ENCODE measurements around the gene LGI4.

The LGI4 gene

DNA sequence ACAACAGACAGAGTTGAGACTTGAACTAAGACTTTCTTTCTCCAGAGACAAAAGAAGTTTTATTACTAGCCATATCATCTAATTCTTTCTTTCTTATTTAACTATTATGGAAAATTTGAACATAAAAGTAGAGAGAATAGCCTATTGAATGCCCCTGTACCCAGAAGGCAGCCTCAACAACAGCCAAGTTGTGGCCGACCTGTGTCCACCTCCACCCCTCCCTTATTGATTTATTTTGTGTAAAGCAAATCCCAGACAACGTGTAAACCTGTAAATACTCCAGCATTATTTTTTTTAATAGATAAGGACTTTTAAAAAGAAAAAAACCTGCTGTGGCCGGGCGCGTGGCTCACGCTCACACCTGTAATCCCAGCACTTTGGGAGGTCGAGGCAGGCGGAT, 45.3 kb downstream of the LGI4 start:
- no peak overlapping the region for H3K27ac ChIP-seq
- TF ChIP-seq, protein P1, sequence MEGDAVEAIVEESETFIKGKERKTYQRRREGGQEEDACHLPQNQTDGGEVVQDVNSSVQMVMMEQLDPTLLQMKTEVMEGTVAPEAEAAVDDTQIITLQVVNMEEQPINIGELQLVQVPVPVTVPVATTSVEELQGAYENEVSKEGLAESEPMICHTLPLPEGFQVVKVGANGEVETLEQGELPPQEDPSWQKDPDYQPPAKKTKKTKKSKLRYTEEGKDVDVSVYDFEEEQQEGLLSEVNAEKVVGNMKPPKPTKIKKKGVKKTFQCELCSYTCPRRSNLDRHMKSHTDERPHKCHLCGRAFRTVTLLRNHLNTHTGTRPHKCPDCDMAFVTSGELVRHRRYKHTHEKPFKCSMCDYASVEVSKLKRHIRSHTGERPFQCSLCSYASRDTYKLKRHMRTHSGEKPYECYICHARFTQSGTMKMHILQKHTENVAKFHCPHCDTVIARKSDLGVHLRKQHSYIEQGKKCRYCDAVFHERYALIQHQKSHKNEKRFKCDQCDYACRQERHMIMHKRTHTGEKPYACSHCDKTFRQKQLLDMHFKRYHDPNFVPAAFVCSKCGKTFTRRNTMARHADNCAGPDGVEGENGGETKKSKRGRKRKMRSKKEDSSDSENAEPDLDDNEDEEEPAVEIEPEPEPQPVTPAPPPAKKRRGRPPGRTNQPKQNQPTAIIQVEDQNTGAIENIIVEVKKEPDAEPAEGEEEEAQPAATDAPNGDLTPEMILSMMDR (conservative IDR thresholded peaks at IDR 0.05), result no peak

DNA sequence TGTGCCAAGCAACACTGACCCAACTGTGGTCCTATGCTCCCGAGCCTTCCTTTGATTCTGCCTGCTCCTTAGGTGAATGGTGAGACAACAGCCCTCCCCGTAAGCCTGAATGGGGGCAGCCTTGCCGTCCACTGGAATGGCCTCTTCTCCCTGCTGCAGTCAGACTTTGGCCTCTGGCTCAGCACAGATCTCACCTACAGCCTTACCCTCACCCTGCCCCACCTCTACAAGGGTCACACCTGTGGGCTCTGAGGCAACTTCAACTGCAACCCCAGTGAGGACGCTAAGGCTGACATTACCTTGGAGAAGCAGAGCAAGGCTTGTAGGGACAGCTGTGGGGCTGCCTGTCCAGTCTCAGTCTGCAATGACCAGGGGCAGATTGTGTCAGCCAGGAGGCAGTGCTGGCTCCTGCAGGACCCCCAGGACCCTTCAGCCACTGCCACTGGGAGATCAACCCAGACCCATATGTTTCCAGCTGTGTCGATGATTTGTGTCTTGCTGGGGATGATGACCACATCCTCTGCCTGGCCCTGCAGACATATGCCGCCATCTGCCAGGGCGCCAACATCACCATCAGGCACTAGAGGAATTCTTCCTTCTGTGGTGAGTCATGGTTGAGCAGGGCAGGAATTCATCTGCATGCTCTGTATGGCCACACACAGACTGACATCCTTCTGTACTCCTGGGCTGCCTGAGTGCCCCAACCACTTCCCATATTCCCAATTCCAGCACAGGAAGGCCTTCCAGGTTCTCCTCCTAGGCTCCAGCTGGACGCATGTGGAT, 46.5 kb downstream of the LGI4 start:
- TF ChIP-seq, protein P1 (conservative IDR thresholded peaks at IDR 0.05), result no peak
- no peak overlapping the region for H3K27ac ChIP-seq

DNA sequence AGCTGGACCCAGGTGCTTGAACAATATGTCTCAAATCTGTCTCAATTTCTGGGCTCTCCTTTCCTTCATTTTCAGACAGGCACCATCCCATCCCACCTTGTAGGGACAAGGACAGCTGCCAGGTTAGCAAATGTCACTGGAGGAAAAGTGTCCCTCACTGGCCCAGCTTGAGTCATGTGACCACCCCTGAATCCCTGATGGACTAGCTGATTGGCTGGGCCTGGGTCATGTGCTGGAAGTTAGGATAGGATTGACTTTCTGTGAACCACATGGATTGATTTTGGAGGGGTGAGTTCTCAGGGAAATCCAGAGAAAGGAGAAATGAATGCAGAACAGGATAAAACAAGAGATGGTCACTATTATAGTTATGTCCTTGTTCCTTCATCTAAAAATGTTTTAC, 47.5 kb downstream of the LGI4 start:
- TF ChIP-seq, protein P1 (conservative IDR thresholded peaks at IDR 0.05), result no peak

DNA sequence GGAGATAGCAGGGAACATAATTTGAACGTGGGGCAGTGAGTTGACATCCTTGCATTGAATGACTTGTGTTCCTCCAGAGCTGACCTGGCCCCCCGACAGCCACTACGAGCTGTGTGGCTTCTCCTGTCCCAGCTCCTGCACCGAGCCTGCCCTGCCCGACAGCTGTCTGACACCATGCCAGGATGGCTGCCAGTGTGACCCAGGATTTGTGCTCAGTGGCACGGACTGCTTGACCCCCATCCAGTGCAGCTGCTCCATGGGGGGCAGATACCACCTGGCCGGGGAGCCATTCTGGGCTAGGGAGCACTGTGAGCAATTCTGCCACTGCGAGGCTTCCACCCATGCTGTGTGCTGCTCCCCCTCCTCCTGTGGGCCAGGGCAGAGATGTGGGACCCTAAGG, 48.4 kb downstream of the LGI4 start:
- no peak overlapping the region for H3K27ac ChIP-seq

More for the DNA sequence above, 47.5 kb downstream of the LGI4 start:
- H3K27ac ChIP-seq, result no peak overlapping the region

DNA sequence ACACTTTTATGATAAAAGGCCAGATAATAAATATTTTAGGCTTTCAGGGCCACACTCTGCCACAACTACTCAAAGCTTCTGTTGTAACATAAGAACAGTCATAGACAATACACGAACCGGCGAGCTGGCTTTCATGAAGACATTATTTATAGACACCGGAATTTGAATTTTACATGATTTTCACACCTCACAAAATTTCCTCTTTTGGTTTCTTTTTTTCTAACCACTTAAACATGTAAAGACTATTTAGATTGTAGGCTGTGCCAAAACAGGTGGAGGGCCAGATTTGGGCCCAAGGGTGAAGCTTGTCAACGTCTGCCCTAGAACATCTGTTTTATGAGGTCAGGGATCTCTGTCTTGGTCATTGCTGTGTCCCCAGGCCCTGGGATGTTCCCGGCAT, 48.9 kb downstream of the LGI4 start:
- H3K27ac ChIP-seq, result no peak overlapping the region
- TF ChIP-seq, protein P1 (conservative IDR thresholded peaks at IDR 0.05), result no peak

More for the DNA sequence above, 48.4 kb downstream of the LGI4 start:
- TF ChIP-seq, protein P1 (conservative IDR thresholded peaks at IDR 0.05), result no peak

DNA sequence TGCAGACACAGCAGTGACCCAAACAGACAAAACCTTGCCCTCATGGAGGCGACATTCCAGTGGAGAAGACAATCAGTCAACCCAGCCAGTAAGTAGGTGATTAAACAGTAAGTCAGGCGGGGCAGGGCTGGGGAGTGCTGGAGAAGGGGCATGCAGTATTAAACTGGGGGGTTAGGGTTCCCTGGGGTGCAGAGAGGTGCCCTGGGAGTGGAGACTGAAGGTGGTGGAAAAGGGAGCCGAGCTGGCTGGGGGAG, 50.4 kb downstream of the LGI4 start:
- TF ChIP-seq, protein P1 (conservative IDR thresholded peaks at IDR 0.05), result no peak
- H3K27ac ChIP-seq, result no peak overlapping the region

DNA sequence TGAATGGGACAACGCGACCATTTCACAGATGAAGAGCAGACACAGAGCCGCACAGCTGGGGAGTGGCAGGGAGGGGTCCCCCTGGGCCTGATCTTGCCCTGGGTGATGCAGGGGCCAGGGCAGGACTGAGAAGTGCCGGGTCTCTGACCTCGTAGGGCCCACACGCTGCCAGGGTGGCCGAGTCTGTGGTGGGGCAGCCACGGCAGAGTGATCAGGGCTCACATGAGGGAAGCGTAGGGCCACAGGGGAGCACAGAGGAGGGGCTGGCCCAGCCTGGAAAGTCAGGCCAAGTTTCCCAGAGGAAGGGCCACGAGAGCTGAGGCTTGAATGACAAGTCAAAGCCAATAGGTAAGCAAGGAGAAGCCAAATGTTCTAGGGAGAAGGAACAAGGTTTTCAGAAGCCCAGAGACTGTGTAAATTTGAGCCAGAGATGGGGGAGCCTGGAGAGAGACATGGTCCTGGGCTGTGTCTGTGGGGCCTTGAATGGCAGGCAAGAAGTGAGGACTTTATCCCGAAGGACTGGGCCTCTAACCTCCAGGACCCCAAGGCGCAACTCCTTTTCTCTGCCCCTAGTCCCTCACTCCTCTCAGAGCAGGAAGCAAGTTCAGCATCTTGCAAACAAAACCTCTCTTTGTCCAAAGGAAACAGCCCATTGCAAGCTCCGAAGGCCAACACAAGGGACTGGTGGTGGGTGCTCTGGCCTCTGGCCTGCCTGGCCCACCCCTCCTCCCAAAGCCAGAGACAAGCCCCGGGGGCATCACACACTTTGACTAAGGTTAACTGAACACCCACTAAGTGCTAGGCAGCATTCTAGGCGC, 51.0 kb downstream of the LGI4 start:
- no peak overlapping the region for H3K27ac ChIP-seq
- TF ChIP-seq, protein P1 (conservative IDR thresholded peaks at IDR 0.05), result no peak
